ENCODE measurements around the gene MRPL38.

GRCh38 chr17:75941442-75941819 is 36.7 kb upstream of the MRPL38 start:
- TF ChIP-seq CTCF (IDR thresholded peaks at IDR 0.05; ENCODE audit: insufficient read depth, low read length) (no peak), POLR2AphosphoS5 (IDR thresholded peaks at IDR 0.05; ENCODE audit: low read depth) (no peak), GABPA (IDR thresholded peaks at IDR 0.05; ENCODE audit: low read depth) (no peak), REST (IDR thresholded peaks at IDR 0.05; ENCODE audit: insufficient replicate concordance, low read depth) (no peak)
